Measurements from ENCODE around the gene BAK1.

Gene BAK1

GRCh38 chr6:33607784-33608161 is 27.7 kb upstream of the BAK1 start:
- TF ChIP-seq CTCF (IDR thresholded peaks at IDR 0.05; ENCODE audit: low read depth, low read length, missing control alignments): peak; percentile 31
- no peak for DNase-seq (ENCODE audit: extremely low read depth, low read depth)
- H3K4me3 ChIP-seq (replicated peaks; ENCODE audit: low read depth, low read length): no peak overlapping the region

- TF ChIP-seq CTCF (IDR thresholded peaks at IDR 0.05; ENCODE audit: low read depth, low read length, missing control alignments): no peak
- no peak overlapping the region for H3K4me3 ChIP-seq (replicated peaks; ENCODE audit: low read depth, low read length)
- DNase-seq (ENCODE audit: extremely low read depth, low read depth): no peak
These were observed 27.2 kb upstream of the BAK1 start for GRCh38 chr6:33607126-33607783.

GRCh38 chr6:33606642-33607041 is 26.6 kb upstream of the BAK1 start:
- DNase-seq (ENCODE audit: extremely low read depth, low read depth): no peak

GRCh38 chr6:33604941-33605854 is 25.1 kb upstream of the BAK1 start:
- H3K4me3 ChIP-seq (replicated peaks; ENCODE audit: low read depth, low read length): no peak overlapping the region
- DNase-seq (ENCODE audit: extremely low read depth, low read depth): no peak
- no peak for TF ChIP-seq CTCF (IDR thresholded peaks at IDR 0.05; ENCODE audit: low read depth, low read length, missing control alignments)

More at GRCh38 chr6:33606642-33607041, 26.6 kb upstream of the BAK1 start:
- no peak for TF ChIP-seq CTCF (IDR thresholded peaks at IDR 0.05; ENCODE audit: low read depth, low read length, missing control alignments)
- H3K4me3 ChIP-seq (replicated peaks; ENCODE audit: low read depth, low read length): no peak overlapping the region

GRCh38 chr6:33602180-33602579 is 22.1 kb upstream of the BAK1 start:
- H3K4me3 ChIP-seq (replicated peaks; ENCODE audit: low read depth, low read length): no peak overlapping the region
- TF ChIP-seq CTCF (IDR thresholded peaks at IDR 0.05; ENCODE audit: low read depth, low read length, missing control alignments): no peak
- DNase-seq (ENCODE audit: extremely low read depth, low read depth): no peak

- H3K4me3 ChIP-seq (replicated peaks; ENCODE audit: low read depth, low read length): no peak overlapping the region
- DNase-seq (ENCODE audit: extremely low read depth, low read depth): no peak
- no peak for TF ChIP-seq CTCF (IDR thresholded peaks at IDR 0.05; ENCODE audit: low read depth, low read length, missing control alignments)
These were observed 20.7 kb upstream of the BAK1 start for GRCh38 chr6:33600761-33601160.
